B cell (primary cell): Measurements from ENCODE around the gene AP3B2.

Source experiments
- EZH2 ChIP-seq: IDR thresholded peaks from 2 replicates; pipeline ENCODE4 v1.6.1; 2012; ENCODE audit warnings: borderline replicate concordance, low read depth, mild to moderate bottlenecking, moderate library complexity, low read length; ENCODE audit not compliant: insufficient read depth, poor library complexity, severe bottlenecking
- TF ChIP-seq, protein P1 (sequence below): fragments of 200-600 bp; IDR thresholded peaks from one replicate; pipeline ENCODE4 v1.8.0; 2022; ENCODE audit warnings: antibody characterized with exemption, mild to moderate bottlenecking

- TF ChIP-seq, protein P1, sequence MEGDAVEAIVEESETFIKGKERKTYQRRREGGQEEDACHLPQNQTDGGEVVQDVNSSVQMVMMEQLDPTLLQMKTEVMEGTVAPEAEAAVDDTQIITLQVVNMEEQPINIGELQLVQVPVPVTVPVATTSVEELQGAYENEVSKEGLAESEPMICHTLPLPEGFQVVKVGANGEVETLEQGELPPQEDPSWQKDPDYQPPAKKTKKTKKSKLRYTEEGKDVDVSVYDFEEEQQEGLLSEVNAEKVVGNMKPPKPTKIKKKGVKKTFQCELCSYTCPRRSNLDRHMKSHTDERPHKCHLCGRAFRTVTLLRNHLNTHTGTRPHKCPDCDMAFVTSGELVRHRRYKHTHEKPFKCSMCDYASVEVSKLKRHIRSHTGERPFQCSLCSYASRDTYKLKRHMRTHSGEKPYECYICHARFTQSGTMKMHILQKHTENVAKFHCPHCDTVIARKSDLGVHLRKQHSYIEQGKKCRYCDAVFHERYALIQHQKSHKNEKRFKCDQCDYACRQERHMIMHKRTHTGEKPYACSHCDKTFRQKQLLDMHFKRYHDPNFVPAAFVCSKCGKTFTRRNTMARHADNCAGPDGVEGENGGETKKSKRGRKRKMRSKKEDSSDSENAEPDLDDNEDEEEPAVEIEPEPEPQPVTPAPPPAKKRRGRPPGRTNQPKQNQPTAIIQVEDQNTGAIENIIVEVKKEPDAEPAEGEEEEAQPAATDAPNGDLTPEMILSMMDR = no peak
- TF ChIP-seq EZH2 = no peak
These were observed 46.5 kb downstream of the AP3B2 start for GRCh38 chr15:82663186-82663600.
